GM12801 (cell line): ENCODE data around the gene SPEM2.

Experiments
- TF ChIP-seq, protein P1 (sequence below): IDR thresholded peaks from one replicate; pipeline ENCODE4 v1.5.1; 2011; ENCODE audit warnings: control low read depth; ENCODE audit not compliant: insufficient read length; ENCODE audit errors: extremely low read depth

Gene SPEM2

DNA sequence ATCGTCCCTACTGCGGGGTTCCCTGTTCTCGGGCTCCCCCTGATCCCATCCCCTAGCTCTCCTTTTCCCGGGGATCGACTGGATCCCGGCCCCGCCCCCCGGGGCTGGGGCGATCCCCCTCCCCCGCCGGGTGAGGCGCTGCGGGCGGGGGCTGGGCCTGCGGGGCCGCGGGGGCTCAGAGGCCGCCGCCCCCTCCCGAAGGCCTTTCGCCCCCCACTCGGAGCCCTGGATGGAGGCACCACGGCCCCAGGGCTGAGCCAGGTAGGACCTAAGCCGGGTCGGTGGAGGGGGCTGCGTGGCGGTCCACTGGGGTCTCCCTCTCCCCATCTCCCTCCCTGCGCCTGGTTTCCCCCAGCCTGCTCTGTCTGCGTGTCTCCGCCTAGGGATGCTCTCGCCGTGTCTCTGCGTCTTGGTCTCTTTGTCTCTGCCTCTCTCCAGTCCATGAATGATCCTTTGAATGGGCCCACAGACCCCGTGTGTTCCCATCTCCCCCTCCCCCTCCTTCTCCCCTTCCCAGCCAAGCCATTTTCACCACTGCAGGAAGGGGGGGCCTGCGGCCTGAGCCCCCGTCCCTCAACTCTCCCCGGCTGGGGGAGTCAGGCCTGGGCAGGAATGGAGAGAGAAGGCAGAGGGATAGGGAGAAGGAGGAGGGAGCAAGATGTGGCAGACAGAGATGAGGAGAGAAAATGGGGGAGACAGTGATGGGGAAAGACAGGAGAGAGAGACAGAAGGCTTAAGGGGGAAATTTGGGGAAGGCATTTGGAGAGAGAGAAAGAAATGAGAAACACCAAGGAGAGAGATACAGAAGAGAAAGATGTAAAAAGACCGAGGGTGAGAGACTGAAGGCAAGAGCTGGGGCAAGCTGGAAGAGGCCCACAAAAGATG lies 19.8 kb upstream of the SPEM2 start:
- TF ChIP-seq, protein P1, sequence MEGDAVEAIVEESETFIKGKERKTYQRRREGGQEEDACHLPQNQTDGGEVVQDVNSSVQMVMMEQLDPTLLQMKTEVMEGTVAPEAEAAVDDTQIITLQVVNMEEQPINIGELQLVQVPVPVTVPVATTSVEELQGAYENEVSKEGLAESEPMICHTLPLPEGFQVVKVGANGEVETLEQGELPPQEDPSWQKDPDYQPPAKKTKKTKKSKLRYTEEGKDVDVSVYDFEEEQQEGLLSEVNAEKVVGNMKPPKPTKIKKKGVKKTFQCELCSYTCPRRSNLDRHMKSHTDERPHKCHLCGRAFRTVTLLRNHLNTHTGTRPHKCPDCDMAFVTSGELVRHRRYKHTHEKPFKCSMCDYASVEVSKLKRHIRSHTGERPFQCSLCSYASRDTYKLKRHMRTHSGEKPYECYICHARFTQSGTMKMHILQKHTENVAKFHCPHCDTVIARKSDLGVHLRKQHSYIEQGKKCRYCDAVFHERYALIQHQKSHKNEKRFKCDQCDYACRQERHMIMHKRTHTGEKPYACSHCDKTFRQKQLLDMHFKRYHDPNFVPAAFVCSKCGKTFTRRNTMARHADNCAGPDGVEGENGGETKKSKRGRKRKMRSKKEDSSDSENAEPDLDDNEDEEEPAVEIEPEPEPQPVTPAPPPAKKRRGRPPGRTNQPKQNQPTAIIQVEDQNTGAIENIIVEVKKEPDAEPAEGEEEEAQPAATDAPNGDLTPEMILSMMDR = no peak

DNA sequence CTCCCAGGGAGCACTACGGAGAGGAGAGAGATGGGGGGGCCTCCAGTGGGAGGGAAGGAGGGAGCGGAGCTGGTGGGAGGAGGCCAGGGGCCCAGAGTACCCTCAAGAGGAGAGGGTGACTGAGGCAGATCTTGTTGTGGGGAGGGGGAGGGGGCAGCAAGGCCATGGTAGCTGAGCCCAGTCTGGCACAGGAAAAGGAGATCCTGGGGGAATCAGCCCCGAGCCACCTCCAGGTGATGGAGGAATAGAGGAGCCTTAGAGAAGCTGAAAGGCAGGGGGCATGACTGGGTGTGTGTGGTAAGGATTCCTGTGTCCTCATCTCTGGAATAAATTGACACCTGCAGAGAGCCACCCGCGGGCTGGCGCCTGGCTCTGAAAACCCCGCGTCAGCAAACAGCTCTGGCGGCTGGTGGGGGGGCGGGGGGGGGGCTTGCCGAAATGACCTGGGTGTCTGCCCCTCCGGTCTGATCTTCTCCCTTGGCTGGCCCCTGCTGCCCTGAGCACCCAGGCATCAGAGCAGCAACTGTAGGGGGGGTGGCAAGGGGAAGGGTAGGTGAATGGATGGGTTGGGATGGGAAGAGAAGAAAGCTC lies 19.1 kb upstream of the SPEM2 start:
- TF ChIP-seq, protein P1 = no peak

DNA sequence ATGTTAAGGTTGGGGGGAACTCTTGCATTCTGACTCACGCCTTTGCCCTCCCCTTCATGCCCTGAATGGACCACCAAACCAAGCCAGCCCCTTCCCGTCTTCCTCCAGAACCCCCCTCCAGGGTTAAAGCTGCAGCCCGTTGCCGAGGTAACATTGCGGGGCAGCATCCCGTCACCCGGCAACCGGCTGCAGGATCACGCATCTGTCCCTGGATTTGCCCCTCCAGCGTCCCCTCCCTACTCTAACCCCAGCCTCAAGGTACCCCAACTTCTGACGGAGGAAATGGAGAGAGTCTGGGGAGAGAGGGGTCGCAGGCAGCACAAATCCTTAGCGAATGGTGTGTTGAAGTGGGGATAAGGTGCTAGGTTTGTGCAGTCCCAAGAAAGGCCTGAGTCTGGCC lies 18.3 kb upstream of the SPEM2 start:
- TF ChIP-seq, protein P1 = no peak

DNA sequence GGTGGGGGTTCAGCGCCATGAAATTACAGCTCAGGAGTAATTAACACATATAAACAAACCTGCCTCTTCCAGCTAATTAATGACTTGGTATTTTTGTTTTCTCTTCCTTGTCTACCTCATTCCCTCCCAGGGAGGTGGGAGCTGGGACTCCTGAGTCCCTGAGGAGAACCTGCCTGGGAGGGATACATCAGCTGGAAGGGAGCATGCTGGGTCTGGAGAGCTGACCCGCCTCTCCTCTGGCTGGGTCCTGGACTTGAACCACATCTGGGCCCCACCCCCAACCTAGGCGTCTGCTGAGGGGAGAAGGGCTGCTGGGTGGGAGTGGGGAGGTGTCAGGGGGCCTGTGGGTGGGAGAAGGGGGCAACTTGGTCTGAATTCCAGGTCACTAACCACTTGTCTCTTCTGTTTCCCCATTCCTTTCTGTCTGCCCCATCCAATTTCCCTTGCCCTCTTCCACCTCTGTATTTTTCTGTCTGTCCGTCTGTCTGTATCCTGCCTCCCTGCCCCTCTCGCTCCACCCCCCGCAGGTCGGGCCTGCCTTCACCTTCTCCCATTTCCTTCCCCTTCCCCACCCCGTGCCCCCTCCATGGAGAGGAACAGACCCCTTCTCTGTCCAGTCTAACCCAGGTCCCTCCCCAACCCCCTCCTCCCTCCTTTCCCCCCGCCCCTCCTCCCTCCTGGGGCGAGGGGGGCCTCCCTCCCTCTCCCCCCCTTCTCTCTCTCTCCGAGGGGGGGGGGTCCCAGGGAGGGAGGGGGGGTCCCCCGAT lies 17.7 kb upstream of the SPEM2 start, which contains the start of gene NLGN2:
Gene NLGN2, plus strand, starts transcription at position 361 of the 767 bp plus-strand sequence. CDS start 411 bp downstream, outside the sequence.
- TF ChIP-seq, protein P1 = no peak

DNA sequence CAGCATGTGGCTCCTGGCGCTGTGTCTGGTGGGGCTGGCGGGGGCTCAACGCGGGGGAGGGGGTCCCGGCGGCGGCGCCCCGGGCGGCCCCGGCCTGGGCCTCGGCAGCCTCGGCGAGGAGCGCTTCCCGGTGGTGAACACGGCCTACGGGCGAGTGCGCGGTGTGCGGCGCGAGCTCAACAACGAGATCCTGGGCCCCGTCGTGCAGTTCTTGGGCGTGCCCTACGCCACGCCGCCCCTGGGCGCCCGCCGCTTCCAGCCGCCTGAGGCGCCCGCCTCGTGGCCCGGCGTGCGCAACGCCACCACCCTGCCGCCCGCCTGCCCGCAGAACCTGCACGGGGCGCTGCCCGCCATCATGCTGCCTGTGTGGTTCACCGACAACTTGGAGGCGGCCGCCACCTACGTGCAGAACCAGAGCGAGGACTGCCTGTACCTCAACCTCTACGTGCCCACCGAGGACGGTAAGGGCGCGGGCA lies 17.1 kb upstream of the SPEM2 start:
- TF ChIP-seq, protein P1 = no peak

DNA sequence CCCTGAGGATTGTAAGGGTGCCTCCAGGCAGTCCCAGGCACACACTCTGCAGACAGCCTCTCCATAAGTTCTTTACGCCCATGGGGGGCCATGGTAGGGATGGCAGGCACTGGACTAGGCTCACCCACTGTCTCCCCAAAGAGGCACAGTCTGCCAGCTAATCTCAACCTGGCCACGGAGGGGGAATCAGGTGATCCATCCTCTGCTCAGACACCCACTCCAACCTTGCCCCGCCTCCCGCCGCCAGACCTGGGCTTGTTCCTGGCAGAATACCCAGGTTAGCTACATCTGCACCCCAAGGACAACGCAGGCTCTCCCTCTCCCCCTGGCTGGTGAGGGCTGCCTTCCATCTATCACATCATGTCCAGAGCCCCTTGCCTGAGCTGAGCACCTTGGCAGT lies 16.6 kb upstream of the SPEM2 start:
- TF ChIP-seq, protein P1 = no peak

DNA sequence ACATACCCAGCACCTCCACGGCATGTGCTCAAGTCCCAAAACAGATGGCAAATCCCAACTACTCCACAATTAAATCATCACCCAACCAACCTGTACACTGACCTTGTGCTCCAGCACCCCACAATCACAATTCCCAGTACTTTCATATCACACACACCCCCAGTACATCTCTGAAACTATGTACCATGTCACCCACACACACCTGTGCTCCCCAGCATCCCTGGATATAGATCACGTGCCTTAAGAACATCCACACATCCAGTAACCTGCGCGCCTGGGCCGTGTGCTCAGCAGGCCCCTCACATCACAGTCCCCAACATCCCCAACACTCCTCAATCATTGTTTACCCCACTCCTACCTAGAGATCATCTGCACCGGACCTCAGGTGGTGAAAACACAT lies 15.7 kb upstream of the SPEM2 start:
- TF ChIP-seq, protein P1 = no peak
